Measurements from ENCODE around the gene PPHLN1. TPM values are rescaled to one million over a fixed set of nuclear protein-coding genes. Genes with fewer than 3 reads are reported as not detected.

Gene PPHLN1
- total and polyA plus RNA-seq, 12 donors, result 22.5 to 91.1 (median 52.6) TPM

DNA sequence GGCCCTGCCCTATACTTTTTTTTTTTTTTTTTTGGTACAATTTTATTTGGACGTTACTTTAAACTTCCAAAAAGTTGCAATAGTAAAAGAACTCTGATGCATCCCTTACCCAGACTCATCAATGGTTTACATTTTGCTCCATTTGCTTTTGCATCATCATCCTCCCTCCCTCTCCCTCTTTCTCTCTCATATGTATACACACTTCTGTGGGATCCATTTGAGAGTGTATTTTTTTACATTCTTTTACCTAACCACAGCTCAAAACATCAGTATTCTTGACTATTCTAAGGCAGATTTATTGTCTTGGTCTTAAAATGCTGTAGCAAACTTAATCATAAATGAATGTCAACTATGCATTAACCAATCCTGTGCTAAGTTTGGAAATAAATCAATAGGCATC is 152.0 kb downstream of the PPHLN1 start:
- DNase-seq, result no peak
- no peaks in the 10 kb centered on the region for H3K27me3 ChIP-seq
- intact Hi-C loops (cut with DNase I), result no loop called here
- TF ChIP-seq, protein P1, sequence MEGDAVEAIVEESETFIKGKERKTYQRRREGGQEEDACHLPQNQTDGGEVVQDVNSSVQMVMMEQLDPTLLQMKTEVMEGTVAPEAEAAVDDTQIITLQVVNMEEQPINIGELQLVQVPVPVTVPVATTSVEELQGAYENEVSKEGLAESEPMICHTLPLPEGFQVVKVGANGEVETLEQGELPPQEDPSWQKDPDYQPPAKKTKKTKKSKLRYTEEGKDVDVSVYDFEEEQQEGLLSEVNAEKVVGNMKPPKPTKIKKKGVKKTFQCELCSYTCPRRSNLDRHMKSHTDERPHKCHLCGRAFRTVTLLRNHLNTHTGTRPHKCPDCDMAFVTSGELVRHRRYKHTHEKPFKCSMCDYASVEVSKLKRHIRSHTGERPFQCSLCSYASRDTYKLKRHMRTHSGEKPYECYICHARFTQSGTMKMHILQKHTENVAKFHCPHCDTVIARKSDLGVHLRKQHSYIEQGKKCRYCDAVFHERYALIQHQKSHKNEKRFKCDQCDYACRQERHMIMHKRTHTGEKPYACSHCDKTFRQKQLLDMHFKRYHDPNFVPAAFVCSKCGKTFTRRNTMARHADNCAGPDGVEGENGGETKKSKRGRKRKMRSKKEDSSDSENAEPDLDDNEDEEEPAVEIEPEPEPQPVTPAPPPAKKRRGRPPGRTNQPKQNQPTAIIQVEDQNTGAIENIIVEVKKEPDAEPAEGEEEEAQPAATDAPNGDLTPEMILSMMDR (IDR thresholded peaks at IDR 0.05), result no peak
- no peak for TF ChIP-seq POLR2A (IDR thresholded peaks at IDR 0.05)
- no peaks in the 10 kb centered on the region for H3K4me1 ChIP-seq (replicated peaks in 1 of 2)
- H3K9me3 ChIP-seq (replicated peaks in 1 of 3), result no peaks in the 10 kb centered on the region
- no peak overlapping the region for H3K4me3 ChIP-seq
- H3K27ac ChIP-seq, result no peak overlapping the region
- 67 to 89% (median 72%) methylated on average over 1 of the region's 1 CpG for WGBS, 4 donors
- no peaks in the 10 kb centered on the region for H3K36me3 ChIP-seq (replicated peaks in 1 of 2)

DNA sequence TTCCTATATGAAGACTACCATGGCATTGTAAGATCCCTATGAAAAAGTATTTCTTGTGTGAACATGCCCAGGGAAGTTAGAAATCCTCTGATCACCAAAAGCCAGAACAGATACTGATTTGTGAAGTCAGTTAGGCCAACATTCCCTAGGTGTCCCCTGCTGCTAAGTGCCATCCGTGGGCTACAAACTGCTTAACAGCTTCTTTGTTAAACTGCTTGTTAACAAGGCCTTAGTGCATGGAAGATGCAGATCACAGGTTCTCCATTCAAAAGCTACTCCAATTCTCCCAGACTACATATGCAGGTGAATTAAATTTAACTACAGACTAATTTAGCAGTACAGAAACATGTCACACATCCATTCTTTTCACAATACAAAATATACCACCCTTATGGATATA is 155.4 kb downstream of the PPHLN1 start:
- no peak for DNase-seq
- no peak for TF ChIP-seq POLR2A (IDR thresholded peaks at IDR 0.05)
- TF ChIP-seq, protein P1 (IDR thresholded peaks at IDR 0.05), result no peak
- Histone ChIP-seq H3K4me3 (no peak overlapping the region), H3K36me3 (replicated peaks in 1 of 2) (no peaks in the 10 kb centered on the region), H3K27ac (peak overlapping the region in 1 of 5 donors; percentile 89), H3K27me3 (no peaks in the 10 kb centered on the region), H3K4me1 (replicated peaks in 1 of 2) (peaks cover 8 to 16% of the 10 kb centered on the region in 2 donors), H3K9me3 (replicated peaks in 1 of 3) (no peaks in the 10 kb centered on the region)
- intact Hi-C loops (cut with DNase I), result loop anchor here in 1 of 2 donors (5.0 to 10.0 kb wide), 2 partner anchors 86 to 853 kb away; no protein-coding TSS in a partner anchor
- 64 to 88% (median 82%) methylated on average over 1 of the region's 1 CpG for WGBS, 4 donors

DNA sequence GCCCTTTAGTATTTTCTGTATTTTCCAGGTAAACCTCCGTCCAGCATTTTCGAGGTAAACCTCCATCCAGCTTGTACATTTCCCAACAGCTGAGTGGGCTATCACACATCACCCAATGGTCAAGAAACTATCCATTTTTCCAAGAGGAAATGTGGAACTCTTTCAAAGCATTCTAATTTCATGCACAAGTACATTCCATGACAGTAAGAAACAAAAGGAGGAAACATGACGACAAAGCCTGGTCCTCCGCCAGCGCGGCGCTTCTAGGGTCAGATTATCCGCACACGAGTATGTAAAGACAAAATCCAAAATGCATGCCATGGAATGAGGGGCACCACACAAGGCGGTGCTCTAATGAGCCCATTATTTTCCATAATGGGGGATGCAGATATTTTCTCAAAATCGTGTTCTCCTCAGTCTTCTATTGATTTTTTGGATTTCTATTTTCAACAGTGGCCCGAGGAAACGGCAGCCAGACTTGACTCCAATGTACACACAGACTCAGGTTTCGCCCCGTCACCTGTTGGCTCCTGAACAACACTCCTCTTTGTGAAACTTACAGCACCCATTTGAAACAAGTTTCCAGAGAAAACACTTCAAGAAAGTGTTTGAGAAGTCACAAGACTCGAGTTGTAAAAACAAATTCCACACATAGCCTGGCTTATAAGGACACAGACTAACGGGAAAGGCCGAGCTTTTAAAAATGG is 156.2 kb downstream of the PPHLN1 start:
- Histone ChIP-seq H3K4me1 (replicated peaks in 1 of 2) (peaks cover 8 to 16% of the 10 kb centered on the region in 2 donors), H3K9me3 (replicated peaks in 1 of 3) (no peaks in the 10 kb centered on the region), H3K36me3 (replicated peaks in 1 of 2) (no peaks in the 10 kb centered on the region), H3K4me3 (peak overlapping the region in 1 of 4 donors; percentile 72), H3K27me3 (no peaks in the 10 kb centered on the region), H3K27ac (peak overlapping the region in 4 of 5 donors; percentile 33 to 89 (median 70))
- no peak for TF ChIP-seq POLR2A (IDR thresholded peaks at IDR 0.05)
- TF ChIP-seq, protein P1 (IDR thresholded peaks at IDR 0.05), result no peak
- peak; percentile 18 to 85 (median 49) for DNase-seq
- intact Hi-C loops (cut with DNase I), result loop anchor here in 1 of 2 donors (5.0 to 10.0 kb wide), 2 partner anchors 85 to 853 kb away; no protein-coding TSS in a partner anchor
- WGBS, 4 donors, result 40 to 52% (median 49%) methylated on average over 18 of the region's 18 CpGs

DNA sequence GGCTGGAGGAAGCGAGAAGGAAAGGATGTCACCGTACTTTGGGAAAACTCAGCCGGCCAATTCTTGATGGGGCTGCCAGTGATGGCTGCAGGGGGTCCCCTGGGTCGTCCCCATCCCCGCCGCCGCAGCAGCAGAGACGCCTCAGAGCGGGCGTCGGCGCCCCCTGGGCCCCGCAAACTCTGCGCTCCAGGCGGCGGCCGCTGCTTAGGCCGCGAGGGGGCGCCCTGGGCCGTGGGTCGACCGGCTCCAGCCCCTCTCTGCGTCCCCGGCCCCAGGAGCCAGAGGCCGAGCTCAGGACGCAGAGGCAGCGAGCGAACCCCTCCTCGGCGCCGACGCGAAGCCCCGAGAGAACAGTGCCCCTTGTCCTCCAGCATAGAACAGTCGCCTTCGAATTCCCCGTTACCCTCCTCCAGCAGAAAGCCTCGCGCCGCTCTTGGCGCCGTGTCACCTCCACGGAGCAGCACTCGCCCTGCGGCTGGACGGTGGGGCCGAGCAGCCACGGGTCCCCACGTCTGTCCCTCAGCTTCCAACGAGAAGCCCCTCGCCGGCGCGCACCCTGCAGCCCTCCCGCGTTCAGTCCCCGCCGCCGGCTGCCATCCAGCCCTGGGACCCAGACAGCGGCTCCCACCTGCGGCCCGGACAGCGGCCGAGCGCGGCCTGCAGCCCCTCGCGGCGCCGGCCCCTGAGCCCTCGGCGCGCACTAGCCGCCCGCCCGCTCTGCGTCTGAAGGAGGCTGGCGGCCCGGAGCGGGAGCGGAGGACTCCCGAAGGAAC is 157.0 kb downstream of the PPHLN1 start:
- intact Hi-C loops (cut with DNase I), result loop anchor here in 1 of 2 donors (5.0 to 10.0 kb wide), 2 partner anchors 84 to 852 kb away; no protein-coding TSS in a partner anchor
- Histone ChIP-seq H3K4me3 (peak overlapping the region in 2 of 4 donors; percentile 47 to 72), H3K27ac (peak overlapping the region in 4 of 5 donors; percentile 33 to 89 (median 70)), H3K27me3 (no peaks in the 10 kb centered on the region), H3K4me1 (replicated peaks in 1 of 2) (peaks cover 8 to 16% of the 10 kb centered on the region in 2 donors), H3K36me3 (replicated peaks in 1 of 2) (no peaks in the 10 kb centered on the region), H3K9me3 (replicated peaks in 1 of 3) (no peaks in the 10 kb centered on the region)
- TF ChIP-seq, protein P1 (IDR thresholded peaks at IDR 0.05), result peak; percentile 51 to 87 (median 74)
- no peak for TF ChIP-seq POLR2A (IDR thresholded peaks at IDR 0.05)
- 1 to 3% (median 2%) methylated on average over 8 to 83 of the region's 83 CpGs for WGBS, 4 donors
- peak; percentile 28 to 74 (median 67) for DNase-seq
